HG03135 (cell line): ENCODE measurements around the gene COLEC12.

Experiments
- ATAC-seq: cut with Tn5 transposase; IDR thresholded peaks from one replicate; pipeline ENCODE4 v1.9.1; 2021; ENCODE audit warnings: mild to moderate bottlenecking, moderate library complexity; ENCODE audit not compliant: unreplicated experiment

Gene COLEC12

GRCh38 chr18:500632-501405 lies at the start of gene COLEC12:
Gene COLEC12, minus strand, starts transcription at chr18:500701. Its CDS starts 187 bp downstream, at chr18:500514.
- no peak for ATAC-seq

GRCh38 chr18:549967-550366 lies 49.5 kb upstream of the COLEC12 start:
- no peak for ATAC-seq

- ATAC-seq = no peak
Measured at GRCh38 chr18:543447-544078, 43.1 kb upstream of the COLEC12 start.

- no peak for ATAC-seq
Measured at GRCh38 chr18:533995-534601, 33.6 kb upstream of the COLEC12 start.

- no peak for ATAC-seq
Measured at GRCh38 chr18:532632-533031, 32.1 kb upstream of the COLEC12 start.

- no peak for ATAC-seq
Measured at GRCh38 chr18:532018-532417, 31.5 kb upstream of the COLEC12 start.

- ATAC-seq = no peak
Measured at GRCh38 chr18:527146-527545, 26.6 kb upstream of the COLEC12 start.

GRCh38 chr18:526681-527080 lies 26.2 kb upstream of the COLEC12 start:
- no peak for ATAC-seq

- ATAC-seq = peak; percentile 29
Measured at GRCh38 chr18:525036-525797, 24.7 kb upstream of the COLEC12 start.

GRCh38 chr18:524466-524865 lies 24.0 kb upstream of the COLEC12 start:
- ATAC-seq = peak; percentile 53

- ATAC-seq = no peak
Measured at GRCh38 chr18:523561-523960, 23.1 kb upstream of the COLEC12 start.

GRCh38 chr18:519019-519879 lies 18.7 kb upstream of the COLEC12 start:
- peak; percentile 87 for ATAC-seq

GRCh38 chr18:518081-518480 lies 17.6 kb upstream of the COLEC12 start:
- ATAC-seq = no peak

GRCh38 chr18:515838-516237 lies 15.3 kb upstream of the COLEC12 start:
- no peak for ATAC-seq

GRCh38 chr18:515156-515815 lies 14.8 kb upstream of the COLEC12 start:
- ATAC-seq = no peak

GRCh38 chr18:513826-514530 lies 13.5 kb upstream of the COLEC12 start:
- no peak for ATAC-seq

GRCh38 chr18:512957-513356 lies 12.5 kb upstream of the COLEC12 start:
- ATAC-seq = no peak

- no peak for ATAC-seq
Measured at GRCh38 chr18:508835-509234, 8.3 kb upstream of the COLEC12 start.

GRCh38 chr18:507636-508035 lies 7.1 kb upstream of the COLEC12 start:
- ATAC-seq = no peak
